ENCODE measurements around the gene LYPD1.

Gene LYPD1

GRCh38 chr2:132595186-132595585 is 74.8 kb downstream of the LYPD1 start:
- no peak for DNase-seq (ENCODE audit: low read depth)
